ENCODE data around the gene FOXF1. TPM values are rescaled to one million over a fixed set of nuclear protein-coding genes. Genes with fewer than 3 reads are reported as not detected.

Gene FOXF1
- total RNA-seq, 2 donors from 2014 or later = 4.1 TPM; not detected in 1

DNA sequence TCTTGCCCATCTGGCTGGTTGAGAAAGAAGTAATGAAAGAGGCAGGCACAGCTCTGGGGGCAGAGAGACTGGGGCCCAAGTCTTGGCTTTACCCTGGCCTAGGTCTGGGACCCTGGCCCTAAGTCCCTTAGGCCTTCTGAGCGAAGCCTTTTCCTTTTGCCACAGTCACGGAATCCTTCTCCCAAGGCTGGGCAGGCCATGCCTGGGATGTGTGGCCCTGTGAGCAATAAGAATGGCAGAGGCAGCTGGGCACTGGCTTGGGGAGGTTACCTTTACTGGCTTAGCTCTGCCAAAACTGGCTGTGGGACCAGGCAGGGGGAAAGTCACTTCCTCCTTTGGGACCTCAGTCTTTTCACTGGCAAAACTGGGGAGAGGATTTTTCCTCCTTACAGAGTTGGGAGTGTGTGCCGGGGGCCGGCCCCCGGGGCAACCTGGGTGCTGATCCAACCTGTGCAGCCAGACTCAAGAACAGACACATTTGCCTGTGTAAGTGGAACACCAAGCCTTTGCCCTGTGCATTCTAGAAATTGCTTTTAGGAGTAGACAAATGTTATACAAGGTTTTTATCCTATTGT lies 12.9 kb downstream of the FOXF1 start:
- Histone ChIP-seq H3K4me3 (no peak overlapping the region), H3K9me3 (no peaks in the 10 kb centered on the region), H3K27ac (no peak overlapping the region), H3K4me1 (ENCODE audit: control insufficient read depth in 1 of 2, low read depth in 2 of 2) (peaks cover 4 to 10% of the 10 kb centered on the region in 2 donors), H3K36me3 (no peaks in the 10 kb centered on the region), H3K27me3 (replicated peaks; ENCODE audit: insufficient read depth) (peaks cover 11% of the 10 kb centered on the region)
- no peak for DNase-seq (ENCODE audit: low spot score)
- ATAC-seq (ENCODE audit: insufficient number of reproducible peaks, low FRiP score, low read depth) = no peak
- TF ChIP-seq, protein P1, sequence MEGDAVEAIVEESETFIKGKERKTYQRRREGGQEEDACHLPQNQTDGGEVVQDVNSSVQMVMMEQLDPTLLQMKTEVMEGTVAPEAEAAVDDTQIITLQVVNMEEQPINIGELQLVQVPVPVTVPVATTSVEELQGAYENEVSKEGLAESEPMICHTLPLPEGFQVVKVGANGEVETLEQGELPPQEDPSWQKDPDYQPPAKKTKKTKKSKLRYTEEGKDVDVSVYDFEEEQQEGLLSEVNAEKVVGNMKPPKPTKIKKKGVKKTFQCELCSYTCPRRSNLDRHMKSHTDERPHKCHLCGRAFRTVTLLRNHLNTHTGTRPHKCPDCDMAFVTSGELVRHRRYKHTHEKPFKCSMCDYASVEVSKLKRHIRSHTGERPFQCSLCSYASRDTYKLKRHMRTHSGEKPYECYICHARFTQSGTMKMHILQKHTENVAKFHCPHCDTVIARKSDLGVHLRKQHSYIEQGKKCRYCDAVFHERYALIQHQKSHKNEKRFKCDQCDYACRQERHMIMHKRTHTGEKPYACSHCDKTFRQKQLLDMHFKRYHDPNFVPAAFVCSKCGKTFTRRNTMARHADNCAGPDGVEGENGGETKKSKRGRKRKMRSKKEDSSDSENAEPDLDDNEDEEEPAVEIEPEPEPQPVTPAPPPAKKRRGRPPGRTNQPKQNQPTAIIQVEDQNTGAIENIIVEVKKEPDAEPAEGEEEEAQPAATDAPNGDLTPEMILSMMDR (IDR thresholded peaks at IDR 0.05) = no peak

DNA sequence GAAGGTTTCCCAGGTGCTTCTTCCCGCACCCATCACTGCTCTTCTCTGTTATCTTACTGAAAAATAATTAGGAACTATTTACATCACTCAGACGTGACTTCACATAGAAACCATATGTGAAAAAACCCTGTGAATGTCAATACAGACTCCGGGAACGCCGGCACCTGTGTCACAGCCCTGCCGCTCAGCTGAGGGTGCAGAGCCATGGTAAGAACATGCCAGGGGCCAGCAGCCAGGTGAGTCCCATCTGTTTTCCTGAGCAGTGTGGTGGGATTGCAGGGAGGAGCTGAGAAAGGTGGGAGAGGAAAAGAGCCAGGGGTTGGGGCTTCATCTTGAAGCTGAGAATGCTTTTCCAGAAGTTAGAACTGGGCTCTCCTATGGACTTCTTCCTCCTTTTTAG lies 13.7 kb downstream of the FOXF1 start:
- DNase-seq (ENCODE audit: low spot score) = no peak
- Histone ChIP-seq H3K36me3 (peaks cover 3% of the 10 kb centered on the region), H3K9me3 (no peaks in the 10 kb centered on the region)

DNA sequence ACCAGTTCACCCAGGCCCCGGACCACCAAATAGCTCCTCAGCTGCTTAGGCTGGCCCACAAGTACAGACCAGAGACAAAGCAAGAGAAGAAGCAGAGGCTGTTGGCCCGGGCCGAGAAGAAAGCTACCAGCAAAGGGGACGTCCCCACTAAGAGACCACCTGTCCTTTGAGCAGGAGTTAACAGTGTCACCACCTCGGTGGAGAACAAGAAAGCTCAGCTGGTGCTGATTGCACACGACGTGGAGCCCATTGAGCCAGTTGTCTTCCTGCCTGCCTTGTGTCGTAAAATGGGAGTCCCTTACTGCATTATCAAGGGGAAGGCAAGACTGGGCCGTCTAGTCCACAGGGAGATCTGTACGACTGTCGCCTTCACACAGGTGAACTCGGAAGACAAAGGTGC lies 15.4 kb downstream of the FOXF1 start:
- peaks cover 3% of the 10 kb centered on the region for H3K36me3 ChIP-seq

More for the DNA sequence above, 13.7 kb downstream of the FOXF1 start:
- Histone ChIP-seq H3K27me3 (replicated peaks; ENCODE audit: insufficient read depth) (peaks cover 11% of the 10 kb centered on the region), H3K4me1 (ENCODE audit: control insufficient read depth in 1 of 2, low read depth in 2 of 2) (peaks cover 4 to 10% of the 10 kb centered on the region in 2 donors), H3K4me3 (no peak overlapping the region), H3K27ac (no peak overlapping the region)
- TF ChIP-seq, protein P1 (IDR thresholded peaks at IDR 0.05) = no peak
- ATAC-seq (ENCODE audit: insufficient number of reproducible peaks, low FRiP score, low read depth) = no peak

DNA sequence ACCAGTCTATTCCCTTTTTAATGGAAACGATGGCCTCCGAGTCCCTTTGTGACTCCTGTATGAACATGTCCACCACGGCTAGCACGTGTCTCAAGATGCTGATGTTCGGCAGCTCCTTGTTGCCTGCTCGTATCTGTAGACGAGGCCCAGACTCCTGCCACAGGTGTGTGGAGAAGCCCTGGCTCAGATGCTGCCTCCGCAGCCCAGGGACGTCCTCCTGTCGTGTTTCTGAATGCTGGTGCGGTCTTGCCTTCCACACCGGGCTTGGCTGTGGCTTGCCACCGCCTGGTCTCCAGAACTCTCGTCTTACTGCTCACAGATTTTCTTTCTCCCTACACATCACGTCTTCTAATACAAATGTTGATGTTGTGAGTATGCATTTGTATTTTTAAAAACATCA lies 17.0 kb downstream of the FOXF1 start:
- Histone ChIP-seq H3K4me3 (no peak overlapping the region), H3K9me3 (no peaks in the 10 kb centered on the region), H3K27me3 (replicated peaks; ENCODE audit: insufficient read depth) (no peaks in the 10 kb centered on the region), H3K27ac (no peak overlapping the region), H3K4me1 (ENCODE audit: control insufficient read depth in 1 of 2, low read depth in 2 of 2) (no peaks in the 10 kb centered on the region), H3K36me3 (peaks cover 3% of the 10 kb centered on the region)
- ATAC-seq (ENCODE audit: insufficient number of reproducible peaks, low FRiP score, low read depth) (no peak), DNase-seq (ENCODE audit: low spot score) (no peak)
- TF ChIP-seq, protein P1 (IDR thresholded peaks at IDR 0.05) = no peak

More for the DNA sequence above, 15.4 kb downstream of the FOXF1 start:
- no peak overlapping the region for H3K4me3 ChIP-seq
- H3K27ac ChIP-seq = no peak overlapping the region
- no peaks in the 10 kb centered on the region for H3K4me1 ChIP-seq (ENCODE audit: control insufficient read depth in 1 of 2, low read depth in 2 of 2)
- DNase-seq (ENCODE audit: low spot score) (no peak), ATAC-seq (ENCODE audit: insufficient number of reproducible peaks, low FRiP score, low read depth) (no peak)
- H3K9me3 ChIP-seq = no peaks in the 10 kb centered on the region
- peaks cover under 1% of the 10 kb centered on the region for H3K27me3 ChIP-seq (replicated peaks; ENCODE audit: insufficient read depth)
- TF ChIP-seq, protein P1 (IDR thresholded peaks at IDR 0.05) = no peak

DNA sequence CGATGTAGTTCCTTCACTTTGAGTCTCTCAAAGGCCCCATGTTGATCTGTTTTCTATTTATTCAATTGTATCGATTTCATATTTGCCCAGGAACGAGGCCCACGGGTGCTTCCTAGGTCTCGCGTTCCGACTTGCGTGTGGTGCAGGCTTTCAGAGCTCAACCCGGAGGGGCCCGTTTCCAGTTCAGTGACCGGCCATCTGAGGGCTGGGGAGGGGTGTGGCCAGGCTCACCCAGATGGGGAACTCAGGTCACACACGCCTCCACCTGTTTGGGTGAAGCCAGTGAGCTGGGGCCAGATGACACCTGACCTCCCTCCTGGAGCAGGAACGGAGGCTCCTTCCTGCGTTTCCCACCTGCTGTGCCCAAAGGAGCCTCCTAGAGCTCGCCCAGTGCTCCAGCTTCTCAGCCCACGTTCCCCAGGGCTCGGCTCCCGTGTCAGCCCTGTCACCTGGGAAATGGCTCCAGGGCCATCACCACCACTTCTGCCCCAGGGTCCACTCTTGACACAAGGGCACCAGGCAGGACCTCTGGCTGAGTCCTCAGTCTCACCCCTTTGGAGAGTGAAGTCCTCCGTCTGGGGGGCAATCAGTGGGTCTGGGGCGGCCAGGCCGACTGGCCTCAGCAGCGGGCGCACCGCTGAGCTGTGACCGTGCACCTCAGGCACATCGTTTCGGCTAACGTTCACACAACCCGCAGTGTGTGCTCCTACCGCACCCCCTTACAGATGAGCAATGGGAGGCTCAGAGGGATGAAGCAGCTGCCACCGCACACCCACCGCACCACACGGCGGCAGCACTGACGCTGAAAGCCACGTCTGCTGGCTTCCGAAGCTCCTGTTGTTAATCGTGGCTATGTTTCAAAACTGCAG lies 18.0 kb downstream of the FOXF1 start:
- Histone ChIP-seq H3K27ac (no peak overlapping the region), H3K4me3 (no peak overlapping the region), H3K27me3 (replicated peaks; ENCODE audit: insufficient read depth) (no peaks in the 10 kb centered on the region), H3K4me1 (ENCODE audit: control insufficient read depth in 1 of 2, low read depth in 2 of 2) (no peaks in the 10 kb centered on the region), H3K9me3 (no peaks in the 10 kb centered on the region), H3K36me3 (peaks cover 10% of the 10 kb centered on the region)
- TF ChIP-seq, protein P1 (IDR thresholded peaks at IDR 0.05) = no peak
- no peak for ATAC-seq (ENCODE audit: insufficient number of reproducible peaks, low FRiP score, low read depth)
- no peak for DNase-seq (ENCODE audit: low spot score)

Measured in thoracic aorta (tissue), 2 donors.